Activated effector memory CD4-positive, alpha-beta T cell treated with anti-CD3 and anti-CD28 coated beads, Interleukin-2, amount 50 U/mL, for 16 hours (primary cell): ENCODE data around the gene ASB3.
"Not testable (repeated sequence)": the region's sequence is repeated elsewhere in the genome, so short reads cannot be mapped to it uniquely, and the experiment has no call there.

Experiments
- DNase-seq: peaks from one replicate; pipeline ENCODE4 v3.0.0-alpha.2; 2020

ASB3 gene

GRCh38 chr2:53729143-53729762 is 57.5 kb downstream of the ASB3 start:
- DNase-seq: no peak

GRCh38 chr2:53727921-53728320 is 58.8 kb downstream of the ASB3 start:
- DNase-seq: no peak

DNA sequence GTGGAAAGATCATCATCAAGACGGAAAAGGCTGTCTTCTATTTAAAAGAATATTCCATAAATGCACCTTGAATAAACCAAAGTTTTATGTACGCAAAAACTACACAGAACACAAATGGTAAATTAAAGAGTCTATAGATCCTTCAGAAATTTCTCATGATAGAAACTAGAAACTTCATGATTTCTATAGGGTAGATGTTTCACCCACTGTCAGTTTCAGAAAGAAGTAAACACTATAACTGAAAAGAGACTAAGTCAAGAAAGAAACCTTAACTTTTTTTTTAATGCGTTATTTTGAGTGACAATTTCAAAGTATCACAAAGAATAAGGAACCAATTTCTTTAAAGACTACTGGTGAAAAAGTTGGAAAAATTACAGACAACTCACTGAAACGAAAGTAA is 61.1 kb downstream of the ASB3 start:
- no peak for DNase-seq

- DNase-seq: no peak
Measured at GRCh38 chr2:53724536-53724935, 62.2 kb downstream of the ASB3 start.

DNA sequence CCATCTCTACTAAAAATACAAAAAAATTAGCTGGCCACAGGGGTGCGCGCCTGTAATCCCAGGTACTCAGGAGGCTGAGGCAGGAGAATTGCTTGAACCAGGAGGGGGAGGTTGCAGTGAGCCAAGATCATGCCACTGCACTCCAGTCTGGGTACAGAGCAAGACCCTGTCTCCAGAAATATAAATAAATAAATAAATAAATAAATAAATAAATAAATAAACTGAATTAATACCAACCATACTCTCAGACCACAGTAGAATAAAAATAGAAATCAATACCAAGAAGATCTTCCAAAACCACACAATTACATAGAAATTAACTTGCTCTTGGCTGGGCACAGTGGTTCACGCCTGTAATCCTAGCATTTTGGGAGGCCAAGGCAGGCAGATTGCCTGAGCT is 65.8 kb downstream of the ASB3 start:
- not testable (repeated sequence) for DNase-seq

DNA sequence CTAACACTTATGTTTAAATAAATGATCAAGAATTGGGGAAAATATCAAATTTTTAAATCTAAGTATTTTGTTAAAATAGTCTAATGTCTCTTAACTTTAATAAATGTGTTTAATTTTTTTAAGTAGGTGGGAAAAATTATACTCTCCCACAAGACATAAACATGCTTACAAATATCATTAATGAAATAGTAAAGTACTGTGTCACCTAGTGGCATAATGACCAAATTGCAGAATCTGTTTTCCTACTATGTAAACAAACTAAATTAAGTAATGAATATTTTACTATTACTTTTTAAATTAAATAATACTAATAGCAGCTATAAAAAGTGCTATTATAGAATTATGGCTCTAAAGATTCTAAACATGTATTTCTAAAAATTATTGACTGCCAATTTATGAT is 71.2 kb downstream of the ASB3 start:
- DNase-seq: no peak

DNA sequence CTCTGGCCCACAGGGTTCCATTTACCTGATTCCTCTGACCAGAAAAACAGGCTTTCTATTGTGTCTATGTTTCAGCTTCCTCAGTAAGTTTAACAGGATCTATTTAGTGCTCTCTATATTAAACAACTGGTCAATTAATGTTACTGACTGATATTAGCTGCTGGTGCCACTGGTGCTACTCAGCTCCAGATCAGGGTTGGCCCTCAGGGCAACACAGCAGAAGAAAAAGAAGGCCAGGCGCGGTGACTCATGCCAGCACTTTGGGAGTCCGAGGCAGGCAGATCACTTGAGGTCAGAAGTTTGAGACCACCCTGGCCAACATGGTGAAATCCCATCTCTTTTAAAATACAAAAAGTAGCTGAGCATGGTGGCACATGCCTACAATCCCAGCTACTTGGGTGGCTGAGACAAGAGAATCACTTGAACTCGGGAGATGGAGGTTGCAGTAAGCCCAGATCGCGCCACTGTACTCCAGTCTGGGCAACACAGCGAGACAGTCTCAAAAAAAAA is 75.4 kb downstream of the ASB3 start:
- no peak for DNase-seq

- no peak for DNase-seq
Measured at GRCh38 chr2:53708988-53709387, 77.8 kb downstream of the ASB3 start.

- no peak for DNase-seq
Measured at GRCh38 chr2:53701221-53701620, 85.5 kb downstream of the ASB3 start.

DNA sequence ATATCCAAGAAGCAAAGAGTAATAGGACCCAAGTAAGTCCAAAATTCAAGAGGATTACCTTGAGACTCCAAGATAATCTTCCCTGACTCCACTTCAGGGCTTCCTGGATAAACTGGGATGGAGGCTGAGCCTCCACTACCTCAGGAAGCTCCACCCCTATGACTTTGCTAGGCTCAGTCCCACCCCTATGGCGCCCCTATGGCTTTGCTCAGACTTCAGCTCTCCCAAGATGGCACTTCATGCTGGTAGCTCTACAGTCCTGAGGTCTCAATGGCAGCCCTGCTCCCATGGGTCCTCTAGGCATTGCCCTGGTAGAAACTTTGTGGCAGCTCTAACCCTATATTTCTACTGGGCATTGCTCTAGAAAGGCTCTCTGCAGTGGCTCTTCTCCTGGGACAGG is 89.1 kb downstream of the ASB3 start:
- DNase-seq: no peak

DNA sequence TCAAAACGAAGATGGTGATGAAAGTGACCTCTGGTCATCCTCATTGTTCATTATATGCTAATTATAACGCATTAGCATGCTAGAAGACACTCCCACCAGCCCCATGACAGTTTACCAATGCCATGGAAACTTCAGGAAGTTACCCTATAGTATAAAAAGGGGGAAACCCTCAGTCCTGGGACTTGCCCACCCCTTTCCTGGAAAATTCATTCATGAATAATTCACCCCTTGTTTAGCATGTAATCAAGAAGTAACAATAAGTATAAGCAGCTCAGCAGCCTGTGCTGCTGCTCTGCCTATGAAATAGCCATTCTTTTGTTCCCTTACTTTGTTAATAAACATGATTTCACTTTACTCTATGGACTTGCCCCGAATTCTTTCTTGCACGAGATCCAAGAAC is 89.7 kb downstream of the ASB3 start:
- no peak for DNase-seq

DNA sequence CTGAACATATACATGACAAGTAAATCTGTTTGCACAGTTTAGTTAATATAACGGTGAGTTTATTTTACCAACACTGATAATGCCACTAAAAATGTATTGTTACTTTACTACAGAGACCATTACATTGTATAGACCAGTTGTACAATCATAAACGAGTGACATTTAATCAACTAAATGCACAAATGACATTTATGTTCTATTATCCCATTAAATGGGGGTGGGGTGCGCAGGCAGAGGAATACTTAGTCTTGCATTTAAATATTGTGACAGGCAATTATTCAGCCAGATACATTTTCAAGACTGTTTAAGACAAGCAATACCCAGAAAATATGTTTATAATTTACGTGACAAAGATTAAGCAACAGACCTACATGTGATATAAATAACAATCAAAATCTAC is 91.2 kb downstream of the ASB3 start:
- no peak for DNase-seq

- no peak for DNase-seq
Measured at GRCh38 chr2:53694096-53694771, 92.5 kb downstream of the ASB3 start.

DNA sequence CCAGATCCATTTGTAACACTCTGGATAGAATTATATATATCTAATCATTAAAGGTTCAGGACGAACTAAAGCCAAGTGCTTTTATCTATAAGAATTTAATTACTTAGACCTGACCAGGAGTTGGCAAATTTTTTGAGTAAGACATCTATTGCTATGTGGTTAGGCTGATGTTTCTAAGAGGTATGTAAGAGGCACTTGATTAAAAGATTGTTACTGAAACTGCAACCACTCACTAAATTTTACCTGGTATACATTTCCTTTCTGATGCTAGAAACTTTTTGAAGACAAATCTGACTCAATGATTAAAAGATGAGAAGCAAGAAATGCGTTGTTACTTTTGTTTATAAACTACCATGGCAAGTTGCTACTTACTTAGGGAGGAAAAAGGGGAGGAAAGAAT is 95.9 kb downstream of the ASB3 start:
- no peak for DNase-seq

- DNase-seq: no peak
Measured at GRCh38 chr2:53672881-53673522, 113.8 kb downstream of the ASB3 start.

DNA sequence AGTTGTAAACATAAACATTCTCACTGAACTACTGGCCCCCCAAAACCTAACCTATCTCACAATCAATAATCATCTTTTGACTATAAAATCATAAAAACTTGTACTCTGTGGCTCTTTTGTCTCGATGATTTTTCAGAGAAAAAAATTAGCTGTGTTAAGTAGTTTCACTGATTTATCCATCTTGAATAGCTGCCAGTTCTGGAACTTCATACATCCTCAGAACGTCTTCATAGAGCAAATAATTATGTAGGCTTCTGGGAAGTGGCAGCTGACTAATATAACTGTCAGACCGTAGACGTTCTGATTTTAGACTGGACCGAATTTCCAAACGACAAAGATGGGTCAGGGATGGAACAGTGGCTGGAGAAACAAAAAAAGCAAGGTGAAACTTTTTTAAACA is 116.4 kb downstream of the ASB3 start:
- DNase-seq: no peak

- no peak for DNase-seq
Measured at GRCh38 chr2:53668624-53669026, 118.1 kb downstream of the ASB3 start.

DNA sequence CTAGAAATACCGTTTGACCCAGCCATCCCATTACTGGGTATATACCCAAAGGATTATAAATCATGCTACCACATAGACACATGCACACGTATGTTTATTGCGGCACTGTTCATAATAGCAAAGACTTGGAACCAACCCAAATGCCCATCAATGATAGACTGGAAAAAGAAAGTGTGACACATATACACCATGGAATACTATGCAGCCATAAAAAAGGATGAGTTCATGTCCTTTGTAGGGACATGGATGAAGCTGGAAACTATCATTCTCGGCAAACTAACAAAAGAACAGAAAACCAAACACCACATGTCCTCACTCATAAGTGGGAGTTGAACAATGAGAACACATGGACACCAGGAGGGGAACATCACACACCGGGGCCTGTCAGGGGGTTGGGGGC is 119.6 kb downstream of the ASB3 start:
- not testable (repeated sequence) for DNase-seq

DNA sequence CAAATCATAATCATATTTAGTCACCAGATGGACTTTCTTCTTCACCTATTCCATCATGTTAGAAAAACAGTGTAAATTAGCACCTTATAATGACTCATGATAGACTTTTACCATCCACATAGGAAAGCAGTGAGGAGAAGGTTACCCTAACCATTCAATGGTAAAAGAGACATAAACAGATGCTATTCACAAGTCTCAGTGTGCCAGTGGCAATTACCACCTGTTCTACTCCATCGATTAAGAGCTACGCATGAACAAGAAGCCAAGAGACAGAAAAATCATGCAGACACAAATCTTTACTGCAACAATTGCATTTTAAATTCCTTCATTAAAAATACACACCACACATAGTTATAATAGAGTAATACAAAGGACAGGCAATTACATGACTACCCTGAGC is 125.9 kb downstream of the ASB3 start:
- DNase-seq: no peak

GRCh38 chr2:53658474-53658873 is 128.3 kb downstream of the ASB3 start:
- not testable (repeated sequence) for DNase-seq

DNA sequence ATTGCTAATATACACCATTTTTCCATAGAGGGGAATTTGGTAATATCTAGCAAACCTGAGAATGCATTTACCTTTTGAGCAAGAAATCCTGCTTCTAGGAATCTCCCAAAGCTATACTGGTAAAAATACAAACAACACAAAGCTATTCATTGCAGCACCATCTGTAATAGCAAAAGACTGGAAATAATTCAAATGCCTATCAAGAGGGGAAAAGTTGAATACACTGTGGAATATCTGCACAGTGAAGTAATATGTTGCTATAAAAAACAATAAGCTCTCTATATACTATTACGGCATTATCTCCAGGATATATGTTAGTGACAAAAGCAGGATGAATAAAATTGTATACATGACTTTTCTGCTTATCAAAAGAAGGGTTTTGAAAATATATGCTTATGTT is 131.5 kb downstream of the ASB3 start:
- DNase-seq: no peak

DNA sequence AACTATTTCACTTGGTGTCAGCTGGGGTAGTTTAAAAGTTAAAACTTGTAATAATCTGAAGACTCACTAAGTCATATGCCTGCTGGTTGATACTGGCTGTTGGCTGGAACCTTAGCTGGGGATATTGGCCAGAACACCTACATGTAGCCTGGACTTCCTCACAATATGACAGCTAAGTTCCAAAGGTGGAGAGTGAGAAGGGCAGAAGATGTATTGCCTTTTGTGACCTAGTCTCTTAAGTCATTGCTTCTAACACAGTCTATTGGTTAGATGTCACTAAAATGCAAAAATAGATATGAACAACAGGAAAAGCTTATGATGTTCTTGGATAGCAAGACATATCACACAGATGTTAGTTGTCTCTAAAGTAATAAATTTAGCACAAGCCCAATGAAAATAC is 132.4 kb downstream of the ASB3 start:
- DNase-seq: no peak

DNA sequence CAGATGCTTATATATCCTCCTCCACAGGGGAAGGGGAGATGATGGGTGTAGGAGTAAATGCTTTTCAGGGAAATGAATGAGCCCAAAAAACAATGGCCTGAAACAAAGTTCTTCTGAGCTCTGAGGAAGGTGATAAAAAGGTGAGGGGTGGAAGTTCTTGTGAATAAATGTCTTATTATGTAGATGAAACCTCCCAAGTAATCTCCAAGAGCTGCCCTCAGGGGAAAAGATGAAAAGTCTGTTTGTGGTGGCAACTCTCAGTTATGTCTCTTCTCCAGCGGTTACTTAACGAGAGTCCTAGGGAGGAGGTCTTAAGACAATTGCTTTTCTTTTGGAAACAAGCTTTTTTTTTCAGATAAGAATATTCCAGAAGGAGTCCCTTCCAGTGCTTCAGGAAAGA is 134.6 kb downstream of the ASB3 start:
- DNase-seq: no peak

DNA sequence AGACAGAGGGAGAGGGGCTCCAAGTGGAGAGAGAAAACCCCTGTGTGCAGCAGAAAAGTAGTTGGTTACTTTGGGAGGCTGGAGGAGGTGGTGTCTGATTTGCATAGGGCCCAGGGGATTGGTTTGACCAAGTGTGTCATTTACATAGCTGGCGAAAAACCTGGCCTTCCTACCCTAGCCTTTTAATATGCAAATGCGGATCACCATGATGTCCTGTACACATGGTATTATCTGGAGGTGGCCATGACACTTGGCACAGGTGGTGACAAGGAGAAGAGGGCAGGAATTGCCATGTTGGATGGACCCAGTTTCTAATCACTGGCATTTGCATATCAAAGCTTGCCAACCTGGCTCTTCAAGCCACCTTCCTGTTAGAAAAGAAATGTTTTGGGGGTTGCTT is 140.0 kb downstream of the ASB3 start:
- DNase-seq: no peak
